Measurements from ENCODE around the gene UTP20. TPM values are rescaled to one million over a fixed set of nuclear protein-coding genes. Genes with fewer than 3 reads are reported as not detected.

UTP20 gene
- total RNA-seq, 6 donors from 2014 or later = 7.1 to 17.0 (median 11.4) TPM

- TF ChIP-seq CTCF (IDR thresholded peaks at IDR 0.05) (no peak), EP300 (IDR thresholded peaks at IDR 0.05) (no peak), POLR2AphosphoS5 (IDR thresholded peaks at IDR 0.05) (no peak), POLR2A (IDR thresholded peaks at IDR 0.05) (no peak)
- Histone ChIP-seq H3K36me3 (peaks cover 12 to 93% (median 48%) of the 10 kb centered on the region in 4 donors), H3K4me1 (no peaks in the 10 kb centered on the region), H3K4me3 (no peak overlapping the region), H3K27ac (no peak overlapping the region), H3K27me3 (no peaks in the 10 kb centered on the region), H3K9me3 (no peaks in the 10 kb centered on the region)
- 91 to 92% methylated on average over 2 of the region's 2 CpGs for WGBS, 2 donors
- ATAC-seq (ENCODE audit: low FRiP score in 2 of 2) (no peak), DNase-seq (no peak)
Measured at GRCh38 chr12:101298426-101298825, 18.5 kb downstream of the UTP20 start.

DNA sequence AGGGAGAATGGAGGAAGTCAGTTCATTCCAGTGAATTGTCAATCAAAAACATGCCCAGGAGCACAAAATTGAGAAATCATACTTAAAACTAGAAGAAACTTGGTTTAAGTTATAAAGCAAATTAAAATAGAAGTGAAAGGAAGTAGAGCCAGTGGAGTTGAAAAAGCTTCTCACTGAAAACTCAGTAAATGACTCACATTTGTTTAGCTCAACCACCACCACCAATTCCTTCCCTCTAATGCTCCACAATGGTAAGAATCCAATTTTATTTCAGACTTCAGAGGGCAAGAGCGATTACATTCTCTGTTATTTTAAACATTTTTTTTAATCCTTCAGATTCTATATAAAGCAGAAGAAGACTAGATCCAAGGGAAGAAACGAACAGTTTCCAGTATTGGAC, 19.4 kb downstream of the UTP20 start:
- 95 to 96% methylated on average over 2 of the region's 2 CpGs for WGBS, 2 donors
- Histone ChIP-seq H3K4me3 (no peak overlapping the region), H3K27ac (no peak overlapping the region), H3K27me3 (no peaks in the 10 kb centered on the region), H3K9me3 (no peaks in the 10 kb centered on the region), H3K36me3 (peaks cover 12 to 94% (median 56%) of the 10 kb centered on the region in 4 donors), H3K4me1 (no peaks in the 10 kb centered on the region)
- DNase-seq (no peak), ATAC-seq (ENCODE audit: low FRiP score in 2 of 2) (no peak)
- TF ChIP-seq POLR2A (IDR thresholded peaks at IDR 0.05) (no peak), EP300 (IDR thresholded peaks at IDR 0.05) (no peak), POLR2AphosphoS5 (IDR thresholded peaks at IDR 0.05) (no peak)

DNA sequence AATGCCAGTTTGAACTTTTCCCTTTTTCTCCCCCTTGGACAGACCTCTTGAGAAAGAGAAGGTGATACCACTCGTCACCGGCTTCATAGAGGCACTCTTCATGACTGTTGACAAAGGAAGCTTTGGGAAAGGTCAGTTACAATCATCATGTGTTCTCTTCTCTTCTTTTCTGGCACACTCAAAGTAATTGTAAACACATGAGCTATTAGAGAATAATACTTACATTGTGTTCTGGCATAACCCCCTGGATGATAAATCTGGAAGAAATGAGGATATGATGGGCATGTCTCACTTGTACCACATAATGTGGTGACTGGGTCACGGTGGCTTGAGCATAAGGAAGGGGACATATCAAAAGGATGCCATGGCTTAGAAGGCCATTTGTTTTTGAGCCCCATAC, 20.0 kb downstream of the UTP20 start:
- 73 to 86% methylated on average over 3 of the region's 3 CpGs for WGBS, 2 donors
- no peaks in the 10 kb centered on the region for H3K4me1 ChIP-seq
- H3K36me3 ChIP-seq = peaks cover 12 to 94% (median 56%) of the 10 kb centered on the region in 4 donors
- H3K27ac ChIP-seq = no peak overlapping the region
- no peaks in the 10 kb centered on the region for H3K27me3 ChIP-seq
- H3K9me3 ChIP-seq = no peaks in the 10 kb centered on the region
- TF ChIP-seq CTCF (IDR thresholded peaks at IDR 0.05) = no peak
- no peak for TF ChIP-seq POLR2A (IDR thresholded peaks at IDR 0.05)
- TF ChIP-seq POLR2AphosphoS5 (IDR thresholded peaks at IDR 0.05) = no peak
- TF ChIP-seq EP300 (IDR thresholded peaks at IDR 0.05) = no peak
- ATAC-seq (ENCODE audit: low FRiP score in 2 of 2) = no peak
- DNase-seq = no peak
- H3K4me3 ChIP-seq = no peak overlapping the region

DNA sequence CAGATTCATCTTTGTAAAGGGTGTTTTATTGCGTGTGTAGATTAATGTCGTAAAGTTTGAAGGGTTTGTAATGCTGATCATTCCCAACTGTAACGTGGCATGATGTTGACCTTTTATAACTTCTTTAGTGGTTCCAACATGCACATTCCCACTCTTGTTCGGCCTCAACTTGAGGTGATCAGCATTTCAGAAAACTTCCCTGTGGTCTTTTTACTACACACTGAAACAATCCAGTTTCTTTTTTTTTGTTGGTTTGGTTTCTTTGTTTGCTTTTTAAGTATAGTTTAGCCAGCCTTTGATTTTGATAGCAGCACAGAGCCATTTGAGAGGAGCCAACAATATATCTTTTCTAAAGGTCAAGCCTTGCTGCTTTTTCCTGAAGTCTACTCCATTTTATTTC, 22.8 kb downstream of the UTP20 start:
- no peak for DNase-seq
- 90 to 93% methylated on average over 4 of the region's 4 CpGs for WGBS, 2 donors
- TF ChIP-seq POLR2AphosphoS5 (IDR thresholded peaks at IDR 0.05) = no peak
- no peak for TF ChIP-seq EP300 (IDR thresholded peaks at IDR 0.05)
- no peak for TF ChIP-seq CTCF (IDR thresholded peaks at IDR 0.05)
- no peak for TF ChIP-seq POLR2A (IDR thresholded peaks at IDR 0.05)
- Histone ChIP-seq H3K4me3 (no peak overlapping the region), H3K9me3 (no peaks in the 10 kb centered on the region), H3K36me3 (peaks cover 9 to 95% (median 52%) of the 10 kb centered on the region in 4 donors), H3K27ac (no peak overlapping the region), H3K27me3 (no peaks in the 10 kb centered on the region), H3K4me1 (no peaks in the 10 kb centered on the region)
- ATAC-seq (ENCODE audit: low FRiP score in 2 of 2) = no peak

- 95 to 100% methylated on average over 2 of the region's 2 CpGs for WGBS, 2 donors
- Histone ChIP-seq H3K9me3 (no peaks in the 10 kb centered on the region), H3K27me3 (no peaks in the 10 kb centered on the region), H3K4me3 (no peak overlapping the region), H3K36me3 (peaks cover 6 to 96% (median 52%) of the 10 kb centered on the region in 4 donors), H3K4me1 (no peaks in the 10 kb centered on the region), H3K27ac (no peak overlapping the region)
- TF ChIP-seq POLR2AphosphoS5 (IDR thresholded peaks at IDR 0.05) = no peak
- no peak for TF ChIP-seq CTCF (IDR thresholded peaks at IDR 0.05)
- TF ChIP-seq POLR2A (IDR thresholded peaks at IDR 0.05) = no peak
- no peak for TF ChIP-seq EP300 (IDR thresholded peaks at IDR 0.05)
- no peak for DNase-seq
- ATAC-seq (ENCODE audit: low FRiP score in 2 of 2) = no peak
Measured at GRCh38 chr12:101305226-101305779, 25.4 kb downstream of the UTP20 start.
